Transverse colon (tissue), 4 donors: ENCODE measurements around the gene GIGYF1.

Experiments
- CTCF ChIP-seq, 5 experiments: fragments of 200-600 bp in 3 of 5; fragments of 450-650 bp in 2 of 5; sonication (generic) in 3 of 5; IDR thresholded peaks; 1 replicate in 2 of 5; 2 replicates in 3 of 5; pipeline ENCODE4 v1.5.1; 2016 to 2017; ENCODE audit warnings: antibody characterized with exemption in 5 of 5, inconsistent platforms in 3 of 5, mild to moderate bottlenecking in 2 of 5, moderate library complexity in 1 of 5
- POLR2A ChIP-seq: fragments of 450-650 bp; IDR thresholded peaks from one replicate; pipeline ENCODE4 v1.6.1; 2016; ENCODE audit warnings: antibody characterized with exemption, mild to moderate bottlenecking, moderate library complexity
- POLR2AphosphoS5 ChIP-seq, 3 donors: sonication (generic); formaldehyde crosslinking; IDR thresholded peaks; one replicate each; pipeline ENCODE4 v1.6.1; 2016; ENCODE audit warnings: antibody characterized with exemption in 3 of 3

- TF ChIP-seq POLR2AphosphoS5 (IDR thresholded peaks at IDR 0.05) (no peak), POLR2A (no peak), CTCF (IDR thresholded peaks at IDR 0.05) (no peak)
Measured at GRCh38 chr7:100728196-100728595, 34.1 kb upstream of the GIGYF1 start.
